ENCODE data around the gene DACH1. TPM values are rescaled to one million over a fixed set of nuclear protein-coding genes. Genes with fewer than 3 reads are reported as not detected.

Gene DACH1
- total RNA-seq, 1 donor from 2014 or later, result 2.3 TPM

DNA sequence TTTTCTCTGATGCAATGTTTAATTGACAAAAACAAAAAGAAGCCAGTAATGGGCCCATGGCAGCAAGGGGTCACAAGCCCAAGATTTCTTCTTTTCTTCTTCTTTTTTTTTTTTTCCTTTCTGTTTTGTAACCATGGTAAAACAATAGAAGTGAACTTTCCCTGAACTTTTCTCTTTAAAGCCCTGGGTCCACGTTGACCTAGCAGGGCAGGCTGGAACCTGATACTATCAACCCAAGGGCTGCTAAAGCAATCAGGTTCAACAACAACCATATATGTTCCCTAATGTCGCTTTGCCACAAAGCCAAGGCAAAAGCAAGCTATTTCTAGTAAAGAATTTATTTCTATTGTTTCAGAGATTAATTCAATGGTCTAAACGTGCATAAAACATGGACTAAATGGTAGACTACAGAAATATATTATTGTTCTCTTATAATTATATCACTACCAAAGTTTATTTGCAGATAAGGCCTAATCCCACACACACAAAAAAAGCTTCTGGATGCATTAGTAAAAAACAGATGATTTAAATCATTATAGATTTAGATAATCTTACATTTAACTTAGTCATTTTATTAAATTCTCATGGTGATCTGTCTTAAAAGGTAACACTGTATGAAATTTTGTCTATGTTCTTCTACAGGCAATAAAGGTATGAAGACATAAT is 153.9 kb downstream of the DACH1 start:
- no peak for DNase-seq (ENCODE audit: low spot score)

GRCh38 chr13:71704656-71705055 is 162.3 kb downstream of the DACH1 start:
- no peak for DNase-seq (ENCODE audit: low spot score)

DNA sequence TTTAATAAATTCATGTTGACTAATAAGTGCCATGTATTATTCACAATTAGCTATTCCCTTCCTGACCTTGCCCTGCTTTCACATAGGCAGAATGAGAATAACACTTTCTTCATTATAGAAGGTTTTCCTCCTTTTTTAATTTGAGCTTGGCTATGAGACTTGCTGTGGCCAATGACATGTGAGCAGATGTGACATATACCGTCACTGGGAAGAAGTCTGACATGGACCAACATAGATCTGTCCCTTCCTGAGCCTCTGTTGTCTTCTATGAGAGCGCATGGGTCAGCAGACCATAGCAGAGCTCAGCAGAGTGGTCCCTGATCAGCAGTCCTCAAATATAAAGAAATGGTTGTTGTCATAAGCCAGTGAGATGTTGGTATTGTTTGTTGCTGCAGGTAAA is 163.9 kb downstream of the DACH1 start:
- DNase-seq (ENCODE audit: low spot score), result no peak

DNA sequence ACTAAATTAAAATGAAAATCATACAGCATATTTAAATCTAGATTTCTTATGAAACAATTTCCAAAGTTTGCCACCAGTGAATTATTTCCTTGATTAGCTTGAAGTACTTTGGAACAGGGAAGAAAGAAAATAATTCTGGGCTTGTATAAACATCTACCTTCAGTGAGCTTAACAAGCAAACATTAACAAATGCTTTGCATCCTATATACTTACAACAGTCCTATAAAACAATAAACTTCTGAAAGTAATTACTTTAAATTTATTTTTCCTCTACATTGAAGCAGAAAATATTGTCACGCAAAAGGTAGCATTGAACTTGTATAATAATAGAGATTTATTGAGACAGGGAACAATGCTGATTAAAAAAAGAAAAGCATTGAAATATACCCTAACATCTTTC is 164.8 kb downstream of the DACH1 start:
- no peak for DNase-seq (ENCODE audit: low spot score)

DNA sequence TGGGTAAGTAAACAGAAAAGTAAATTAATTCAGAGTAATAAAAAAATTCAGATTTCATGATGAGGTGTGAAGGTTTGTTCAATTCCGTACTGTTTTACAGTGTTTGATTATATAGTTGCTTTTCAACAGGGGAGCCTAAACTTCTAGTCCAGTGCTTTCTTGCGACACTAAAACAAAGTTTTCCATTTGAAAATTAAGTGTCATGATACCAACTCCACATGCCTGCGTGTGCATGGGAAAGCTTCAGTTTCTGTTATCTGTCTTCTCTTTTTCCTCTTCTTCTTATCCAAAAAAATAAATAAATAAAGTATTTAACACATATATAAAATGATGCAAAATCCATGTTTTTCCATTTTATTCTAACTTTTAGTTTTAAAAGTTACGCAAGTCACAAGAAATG is 165.3 kb downstream of the DACH1 start:
- DNase-seq (ENCODE audit: low spot score), result no peak

DNA sequence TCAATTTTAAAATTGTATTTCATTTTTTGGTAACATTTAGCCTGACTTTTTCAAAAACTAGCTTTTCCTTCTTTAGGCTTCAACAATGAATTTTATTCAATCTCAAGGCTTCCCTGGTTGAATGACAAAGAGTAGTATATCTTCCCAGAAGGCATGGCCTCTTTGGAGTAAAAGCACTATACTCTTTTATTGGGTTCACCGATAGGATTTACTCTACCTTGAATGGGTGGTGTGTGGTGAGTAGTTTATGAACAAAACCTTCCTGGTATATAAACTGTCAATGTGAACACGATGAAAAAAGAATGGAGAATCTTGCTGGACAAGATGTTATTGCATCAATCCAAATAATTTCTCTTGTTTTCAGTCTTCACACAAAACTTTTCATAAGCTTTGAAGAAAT is 167.7 kb downstream of the DACH1 start:
- DNase-seq (ENCODE audit: low spot score), result no peak

DNA sequence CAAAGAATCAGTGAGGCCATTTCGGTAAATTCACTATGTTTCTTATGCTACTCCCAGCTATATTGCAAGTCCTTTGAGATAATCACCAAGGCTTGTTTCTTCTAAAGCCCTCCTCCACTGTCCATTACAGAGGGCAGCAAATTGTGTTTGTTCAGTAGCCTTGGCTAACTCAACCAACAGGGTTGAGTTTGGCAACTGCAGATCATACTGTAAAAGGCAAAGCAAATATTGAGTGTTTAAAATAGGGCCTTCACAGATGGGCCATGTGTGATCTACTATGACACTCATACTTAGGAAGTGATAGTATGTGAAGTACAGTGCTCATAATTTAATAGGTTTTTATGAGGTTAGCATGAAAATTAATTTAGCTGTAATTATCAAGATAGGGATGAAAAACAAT is 171.3 kb downstream of the DACH1 start:
- no peak for DNase-seq (ENCODE audit: low spot score)

GRCh38 chr13:71685072-71685471 is 181.9 kb downstream of the DACH1 start:
- no peak for DNase-seq (ENCODE audit: low spot score)

- DNase-seq (ENCODE audit: low spot score), result no peak
Measured at GRCh38 chr13:71681901-71682613, 184.9 kb downstream of the DACH1 start.

DNA sequence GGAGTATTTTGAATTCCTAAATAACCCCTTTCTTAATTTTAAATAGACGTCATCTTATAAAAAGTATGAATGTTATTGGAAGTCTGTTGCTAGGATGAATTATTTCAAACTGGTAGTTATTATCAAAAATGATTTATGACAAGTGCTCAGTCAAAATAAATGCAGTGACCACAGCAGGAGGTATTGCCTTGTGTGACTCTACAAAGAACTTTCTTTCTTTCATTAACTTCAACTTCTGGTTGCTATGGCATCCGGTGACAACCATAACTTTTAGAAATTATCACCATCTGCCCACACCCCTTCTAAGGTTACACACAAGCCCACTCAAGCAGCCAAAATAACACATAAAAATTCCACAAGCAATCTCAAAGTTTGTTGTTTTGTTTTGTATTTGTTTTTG is 189.9 kb downstream of the DACH1 start:
- no peak for DNase-seq (ENCODE audit: low spot score)

GRCh38 chr13:71672512-71672911 is 194.5 kb downstream of the DACH1 start:
- no peak for DNase-seq (ENCODE audit: low spot score)

- no peak for DNase-seq (ENCODE audit: low spot score)
Measured at GRCh38 chr13:71663431-71663830, 203.6 kb downstream of the DACH1 start.

- no peak for DNase-seq (ENCODE audit: low spot score)
Measured at GRCh38 chr13:71661921-71662320, 205.1 kb downstream of the DACH1 start.

DNA sequence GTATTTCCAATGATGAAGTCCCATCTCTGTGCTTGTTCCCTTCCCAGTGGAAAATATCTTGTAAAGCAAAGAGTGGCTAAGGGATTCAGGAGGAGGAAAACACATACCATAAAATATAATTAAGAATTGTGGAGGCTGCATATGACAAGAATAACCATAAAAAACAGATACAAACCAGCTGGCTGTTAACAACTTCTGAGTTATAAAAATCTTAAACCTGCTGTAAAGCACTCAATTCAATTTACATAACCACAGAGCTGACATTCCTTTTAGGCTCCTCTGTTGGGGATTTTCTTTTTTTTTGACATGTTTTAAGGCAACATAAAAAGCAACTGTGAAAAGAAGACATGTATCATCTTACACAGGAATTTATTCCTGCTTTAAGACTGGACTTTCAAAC is 207.6 kb downstream of the DACH1 start:
- no peak for DNase-seq (ENCODE audit: low spot score)

DNA sequence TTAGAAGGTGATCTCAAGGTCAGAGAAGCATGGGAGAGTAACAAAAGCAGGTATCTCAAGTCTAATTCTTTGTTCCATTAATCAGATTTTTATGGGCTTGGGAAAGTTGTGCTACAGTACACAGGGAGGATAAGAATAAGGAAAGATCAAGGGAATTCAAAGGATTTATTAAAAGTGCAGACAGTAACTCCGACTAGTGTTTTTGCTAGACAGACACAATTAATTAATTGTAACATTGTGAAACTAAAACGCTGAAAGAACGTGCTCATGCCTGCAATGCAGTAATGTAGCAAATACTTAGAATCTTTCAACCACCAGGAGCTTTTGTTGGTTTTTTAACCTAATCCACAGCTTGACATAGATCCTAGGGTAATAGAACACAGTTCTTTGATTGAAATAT is 221.5 kb downstream of the DACH1 start:
- no peak for DNase-seq (ENCODE audit: low spot score)

DNA sequence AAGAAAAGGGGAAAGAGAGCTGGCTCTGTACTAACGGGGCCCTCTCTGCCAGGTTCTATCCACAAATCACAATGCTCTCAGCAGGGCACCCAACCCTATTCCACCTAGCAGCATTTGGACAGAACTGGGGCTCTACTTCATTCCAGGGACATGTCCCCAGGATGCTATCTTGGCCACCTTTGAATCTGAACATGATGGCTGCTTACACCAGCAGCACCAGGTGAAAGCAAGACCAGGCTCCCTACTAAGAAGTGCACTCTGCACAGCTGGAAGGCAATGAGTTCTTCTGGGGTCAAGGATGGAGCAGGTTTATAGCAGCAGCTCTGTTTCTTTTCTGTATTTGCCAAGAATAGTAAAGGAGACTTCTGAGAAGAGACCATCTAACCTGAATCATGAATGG is 222.4 kb downstream of the DACH1 start:
- DNase-seq (ENCODE audit: low spot score), result no peak

GRCh38 chr13:71643448-71643860 is 223.6 kb downstream of the DACH1 start:
- DNase-seq (ENCODE audit: low spot score), result no peak

GRCh38 chr13:71638751-71639150 is 228.3 kb downstream of the DACH1 start:
- DNase-seq (ENCODE audit: low spot score), result no peak

- DNase-seq (ENCODE audit: low spot score), result no peak
Measured at GRCh38 chr13:71634602-71635443, 232.2 kb downstream of the DACH1 start.

DNA sequence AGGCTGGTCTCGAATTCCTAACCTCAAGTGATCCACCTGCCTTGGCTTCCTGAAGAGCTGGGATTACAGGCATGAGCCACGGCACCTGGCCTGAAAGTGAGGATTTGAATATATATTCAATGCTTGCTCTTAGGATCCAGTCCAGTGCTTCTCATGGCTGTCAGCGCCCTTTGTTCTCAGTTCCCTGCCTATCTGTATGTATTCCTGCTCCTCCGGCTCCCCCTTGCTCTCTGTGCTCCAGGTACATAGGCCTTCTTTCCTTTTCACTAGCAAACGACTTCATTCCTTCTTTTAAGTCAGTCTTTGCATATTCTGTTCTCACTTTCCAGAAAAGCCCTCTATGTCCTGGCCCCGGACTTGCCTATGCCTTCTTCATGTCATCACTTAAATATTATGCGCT is 232.8 kb downstream of the DACH1 start:
- DNase-seq (ENCODE audit: low spot score), result no peak

- DNase-seq (ENCODE audit: low spot score), result no peak
Measured at GRCh38 chr13:71632721-71633120, 234.3 kb downstream of the DACH1 start.

DNA sequence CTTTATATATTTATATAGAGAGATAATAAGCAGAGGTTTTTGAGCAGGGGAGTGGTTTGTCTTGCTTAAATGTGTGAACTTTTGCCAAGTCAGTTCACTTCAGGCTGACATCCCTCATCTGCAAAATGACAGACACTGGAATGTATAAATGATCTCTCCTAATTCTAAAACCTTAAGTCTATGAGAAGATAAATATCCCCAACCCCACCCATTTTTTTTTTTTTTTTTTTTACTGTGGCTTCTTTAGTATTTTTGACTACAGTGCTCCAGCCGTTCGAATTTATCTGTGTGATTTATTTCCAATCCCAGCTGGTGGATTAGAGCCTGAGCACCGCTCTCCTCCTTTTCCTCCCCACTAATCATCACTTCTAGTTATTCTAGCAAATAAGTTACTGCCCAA is 234.8 kb downstream of the DACH1 start:
- DNase-seq (ENCODE audit: low spot score), result no peak
